GM19452 (cell line): Measurements from ENCODE around the gene PNPLA2.

Experiments used
- ATAC-seq: cut with Tn5 transposase; IDR thresholded peaks from one replicate; pipeline ENCODE4 v1.9.1; 2021; ENCODE audit not compliant: unreplicated experiment

Gene PNPLA2

GRCh38 chr11:818396-819128 is at the start of gene PNPLA2:
TSS of gene PNPLA2 (plus strand) at chr11:818914. CDS start at chr11:819719, 805 bp downstream.
- ATAC-seq: no peak

- no peak for ATAC-seq
These were observed 48.6 kb upstream of the PNPLA2 start for GRCh38 chr11:769887-770641.

- ATAC-seq: no peak
These were observed 47.8 kb upstream of the PNPLA2 start for GRCh38 chr11:770642-771616.

GRCh38 chr11:771617-772204 is 47.0 kb upstream of the PNPLA2 start:
- no peak for ATAC-seq

- ATAC-seq: no peak
These were observed 46.0 kb upstream of the PNPLA2 start for GRCh38 chr11:772429-773390.

GRCh38 chr11:773425-773824 is 45.3 kb upstream of the PNPLA2 start:
- ATAC-seq: no peak

- ATAC-seq: no peak
These were observed 44.9 kb upstream of the PNPLA2 start for GRCh38 chr11:773830-774229.

GRCh38 chr11:774873-775592 is 43.7 kb upstream of the PNPLA2 start:
- ATAC-seq: no peak

- ATAC-seq: no peak
These were observed 42.5 kb upstream of the PNPLA2 start for GRCh38 chr11:776263-776560.

GRCh38 chr11:776561-777287 is 42.0 kb upstream of the PNPLA2 start:
- peak; percentile 33 for ATAC-seq

GRCh38 chr11:777288-778255 is 41.1 kb upstream of the PNPLA2 start, which contains the start of gene GATD1:
TSS of gene GATD1 (minus strand) at chr11:777487. CDS start at chr11:777462, 25 bp downstream.
- ATAC-seq: peak; percentile 62

- no peak for ATAC-seq
These were observed 39.4 kb upstream of the PNPLA2 start for GRCh38 chr11:778976-779954.

- ATAC-seq: no peak
These were observed 38.7 kb upstream of the PNPLA2 start for GRCh38 chr11:779955-780532.

GRCh38 chr11:782264-783174 is 36.2 kb upstream of the PNPLA2 start:
- ATAC-seq: no peak

GRCh38 chr11:783581-784015 is 35.1 kb upstream of the PNPLA2 start:
- no peak for ATAC-seq
